T-helper 1 cell (primary cell): ENCODE measurements around the gene EIF2D.
"Not testable (repeated sequence)": the region's sequence is repeated elsewhere in the genome, so short reads cannot be mapped to it uniquely, and the experiment has no call there.

Experiments
- DNase-seq, 5 donors: peaks; one replicate each; pipeline ENCODE4 v3.0.0-alpha.2; 2012 to 2020

Gene EIF2D

DNA sequence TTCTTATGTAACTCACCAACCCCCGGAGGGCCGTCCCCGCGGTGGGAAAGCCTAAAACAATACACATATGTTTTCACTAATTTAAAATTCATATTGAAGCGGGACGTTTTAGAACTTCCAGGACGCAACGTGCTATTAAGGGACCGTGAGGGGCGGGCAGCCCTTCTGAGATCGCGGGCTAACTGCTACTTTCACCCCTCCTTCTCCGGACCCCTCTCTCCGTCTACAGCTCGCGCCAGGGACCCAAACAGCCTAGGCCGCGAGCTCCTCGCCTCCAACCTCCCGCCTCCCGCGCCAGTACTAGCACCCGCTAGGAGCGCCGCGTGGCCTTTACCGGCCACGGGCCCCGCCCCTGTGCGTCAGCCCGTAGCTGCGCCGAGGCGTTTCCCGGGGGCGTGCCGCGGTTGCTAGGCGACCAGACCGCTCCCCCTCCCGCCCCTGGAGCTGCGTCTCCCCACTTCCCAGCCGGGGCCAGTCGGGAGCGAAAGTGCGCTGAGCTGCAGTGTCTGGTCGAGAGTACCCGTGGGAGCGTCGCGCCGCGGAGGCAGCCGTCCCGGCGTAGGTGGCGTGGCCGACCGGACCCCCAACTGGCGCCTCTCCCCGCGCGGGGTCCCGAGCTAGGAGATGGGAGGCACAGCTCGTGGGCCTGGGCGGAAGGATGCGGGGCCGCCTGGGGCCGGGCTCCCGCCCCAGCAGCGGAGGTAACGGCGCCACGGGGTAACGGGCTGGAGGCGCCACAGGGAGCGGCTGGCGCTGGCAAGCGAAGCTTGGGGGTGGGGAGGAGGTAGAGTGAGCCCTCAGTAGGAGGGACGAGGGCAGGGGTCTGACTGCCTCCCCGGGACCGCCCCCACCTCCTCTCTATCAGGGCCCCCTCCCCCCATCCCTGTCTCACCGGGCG lies 23.1 kb upstream of the EIF2D start, which contains the start of gene DYRK3:
Gene DYRK3, plus strand, starts transcription at position 457 of the 898 bp plus-strand sequence. Its CDS starts 168 bp downstream, at position 625.
- DNase-seq, result peak; percentile 81 to 94 (median 86)

DNA sequence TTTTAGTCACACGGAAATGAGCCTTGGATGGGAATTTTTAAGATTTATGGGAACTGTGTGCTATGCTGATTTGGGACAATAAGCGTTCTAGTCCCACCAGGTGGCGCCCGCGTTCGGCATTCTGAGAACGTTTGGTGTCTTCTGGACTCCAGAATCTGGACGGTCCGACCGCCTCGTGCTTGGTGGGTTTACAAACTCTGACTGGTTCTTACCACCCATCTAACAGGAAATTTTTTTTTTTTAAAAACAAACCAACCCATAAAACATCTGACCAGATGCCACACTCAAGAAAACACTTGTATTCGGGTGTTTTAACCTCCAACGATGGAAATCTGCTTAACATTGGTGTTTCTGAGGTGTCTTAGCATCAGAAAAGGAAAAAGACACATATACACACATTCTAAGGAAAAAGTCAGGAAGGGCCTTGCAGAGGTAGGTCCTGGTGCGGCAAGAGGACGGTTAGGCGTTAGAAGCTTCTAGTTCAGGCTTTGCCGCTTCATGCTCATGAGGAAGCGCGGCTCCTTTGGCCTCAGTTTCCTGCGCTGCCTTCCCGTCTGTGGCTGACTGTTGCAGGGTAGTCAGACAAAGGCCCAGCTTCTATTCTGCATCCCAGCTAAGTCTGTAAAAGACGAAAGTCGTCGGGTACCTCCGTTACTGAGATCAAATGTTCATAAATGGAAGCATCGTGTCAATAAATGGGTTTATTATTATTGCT lies 22.3 kb upstream of the EIF2D start:
- DNase-seq, result peak; percentile 55 to 68 (median 62)

DNA sequence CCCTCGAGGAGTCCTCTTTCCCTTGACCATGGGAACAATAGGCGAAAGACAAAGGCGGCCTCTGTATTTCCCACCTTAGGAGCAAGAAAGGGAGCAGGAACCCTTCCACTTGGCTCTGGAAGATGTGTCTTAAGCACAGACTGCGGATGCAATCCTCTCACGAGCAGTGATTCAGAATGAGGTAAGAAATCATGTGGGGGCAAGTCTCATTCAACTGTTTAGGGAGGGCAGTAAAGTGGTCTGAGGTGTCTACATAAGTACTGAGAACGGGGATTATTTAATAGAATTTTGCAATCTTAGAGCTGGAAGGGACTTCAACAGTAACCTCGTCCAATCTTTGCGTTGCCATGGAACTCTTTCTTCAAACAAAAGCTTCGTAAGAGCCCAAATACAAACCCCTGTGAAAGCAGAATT lies 21.4 kb upstream of the EIF2D start:
- DNase-seq, result no peak

DNA sequence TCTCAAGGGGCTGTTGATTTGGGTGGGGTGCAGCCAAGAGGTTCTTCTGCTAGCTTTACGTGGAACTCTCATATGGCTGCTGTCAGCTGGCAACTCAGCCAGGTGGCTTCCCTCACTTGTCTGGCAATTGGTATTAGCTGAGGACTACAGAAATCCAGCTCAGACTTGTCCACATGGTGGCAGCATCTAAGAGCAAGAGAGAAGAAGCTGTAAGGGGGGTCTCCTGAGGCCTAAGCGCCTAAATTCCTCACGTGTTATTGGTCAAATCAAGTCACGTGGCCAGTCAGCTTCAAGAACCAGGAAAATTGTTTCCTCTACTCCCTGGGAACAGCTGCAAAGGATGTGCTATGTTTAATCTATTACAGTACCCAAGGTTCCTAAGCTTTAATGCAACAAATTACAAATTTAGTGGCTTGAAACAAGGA lies 18.8 kb upstream of the EIF2D start:
- DNase-seq, result peak in 1 of 5 donors; percentile 22

DNA sequence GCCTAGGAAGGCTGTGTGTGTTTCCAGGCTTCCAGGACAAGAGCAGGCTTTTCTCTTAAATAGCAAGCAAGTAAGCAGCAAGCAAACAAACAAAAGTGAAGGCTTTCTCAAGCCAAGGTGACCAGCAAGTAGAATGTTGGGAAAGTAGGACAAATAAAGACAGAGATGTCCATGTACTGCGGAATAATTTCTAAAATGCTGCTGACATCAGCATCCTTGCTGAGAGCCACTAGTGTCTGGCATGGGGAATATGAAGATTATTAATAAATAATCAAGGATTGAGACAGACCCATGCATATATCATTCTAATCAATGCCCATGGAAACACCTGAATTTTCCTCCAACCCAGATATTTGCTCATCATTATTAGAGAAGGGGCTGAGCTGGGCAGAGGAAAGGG lies 16.7 kb upstream of the EIF2D start:
- DNase-seq, result no peak

DNA sequence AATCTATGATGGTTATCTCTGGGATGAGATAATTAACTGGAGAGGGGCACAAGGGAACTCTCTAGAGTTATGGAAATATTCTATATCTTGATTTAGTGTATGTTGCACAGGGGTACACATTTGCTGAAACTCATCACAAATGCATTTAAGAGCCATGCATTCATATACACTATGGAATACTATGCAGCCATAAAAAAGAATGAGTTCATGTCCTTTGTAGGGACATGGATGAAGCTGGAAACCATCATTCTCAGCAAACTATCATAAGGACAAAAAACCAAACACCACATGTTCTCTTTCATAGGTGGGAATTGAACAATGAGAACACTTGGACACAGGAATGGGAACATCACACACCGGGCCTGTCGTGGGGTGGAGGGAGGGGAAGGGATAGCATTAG lies 14.1 kb upstream of the EIF2D start:
- DNase-seq, result not testable (repeated sequence)

DNA sequence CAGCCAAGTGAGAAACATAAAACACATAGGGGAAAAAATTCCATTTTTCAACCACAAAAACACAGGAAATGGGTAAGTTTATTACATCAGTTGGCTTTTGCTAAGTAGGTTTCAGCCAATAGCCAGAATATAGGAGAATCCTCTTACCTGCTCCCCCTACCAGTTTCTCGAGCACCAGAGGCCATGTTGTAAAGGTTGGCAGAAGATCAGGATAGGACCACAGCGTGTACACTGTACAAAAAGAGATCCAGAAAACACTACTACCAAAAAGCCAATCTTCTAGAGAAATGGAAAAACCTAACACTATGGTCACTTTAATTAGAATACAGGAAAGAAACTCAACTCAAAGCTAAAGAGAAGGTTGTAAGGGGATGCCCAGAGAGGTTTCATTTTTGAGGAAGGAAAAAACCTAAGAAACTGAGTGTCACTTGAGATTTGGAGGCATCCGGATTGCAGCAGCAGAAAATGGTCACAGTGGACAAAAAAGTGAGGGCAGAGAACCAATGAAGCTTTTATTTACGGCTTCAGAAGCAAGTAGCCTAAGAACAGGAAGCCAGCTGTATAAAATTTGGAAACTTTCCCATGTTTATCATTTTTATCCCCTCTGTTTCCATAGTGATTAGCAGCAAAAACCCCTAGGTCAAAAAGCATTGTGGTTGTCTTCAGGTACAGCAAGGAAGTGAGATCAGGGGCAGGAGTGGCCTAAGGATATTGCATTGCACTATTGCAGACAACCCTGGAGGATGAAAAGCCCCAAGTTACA lies 2.9 kb downstream of the EIF2D start:
- peak in 1 of 5 donors; percentile 43 for DNase-seq

DNA sequence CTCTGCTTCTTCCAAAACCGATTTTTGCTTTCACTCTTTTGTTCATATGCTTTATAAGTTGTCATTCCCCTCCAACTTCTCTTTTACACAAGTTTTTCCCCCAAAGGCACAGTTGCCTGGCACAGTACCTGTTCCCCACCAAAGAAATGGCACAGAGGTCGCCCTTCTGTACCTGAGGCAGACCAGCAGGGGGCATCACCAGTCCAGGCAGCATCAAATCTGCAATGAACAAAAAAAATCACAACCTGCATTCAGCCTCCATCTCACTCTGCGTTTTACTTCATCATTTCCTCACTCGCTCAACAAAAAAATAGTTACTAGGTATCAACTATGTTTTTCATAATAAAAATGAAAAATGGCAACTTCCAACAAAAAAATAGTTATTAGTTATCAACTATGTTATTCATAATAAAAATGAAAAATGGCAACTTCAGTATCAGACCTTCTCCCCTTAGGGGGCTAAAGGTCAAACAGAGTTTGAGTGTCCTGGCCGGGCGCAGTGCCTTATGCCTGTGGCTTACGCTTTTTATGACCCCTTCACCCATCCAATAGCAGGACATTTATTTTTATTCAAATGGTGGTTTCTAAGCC lies 4.1 kb downstream of the EIF2D start:
- peak in 4 of 5 donors; percentile 39 to 61 (median 48) for DNase-seq

DNA sequence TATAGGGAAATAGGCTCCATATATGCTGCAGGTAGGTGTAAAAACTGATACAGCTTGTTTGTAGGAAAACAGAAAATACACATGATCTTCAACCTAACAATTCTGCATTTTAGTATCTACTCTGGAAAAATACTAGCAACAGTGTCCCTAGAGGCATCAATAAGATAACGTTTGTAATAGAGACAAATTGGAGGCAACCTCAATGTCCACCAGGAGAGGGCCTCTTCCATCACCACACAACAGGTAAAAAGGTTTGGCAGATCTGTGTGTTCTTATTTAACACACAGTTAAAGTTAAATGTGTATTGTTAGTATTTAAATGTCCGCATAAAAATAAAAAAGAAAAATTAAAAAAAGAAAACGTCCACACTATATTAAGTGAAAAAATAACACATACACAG lies 5.4 kb downstream of the EIF2D start:
- DNase-seq, result peak in 1 of 5 donors; percentile 35

DNA sequence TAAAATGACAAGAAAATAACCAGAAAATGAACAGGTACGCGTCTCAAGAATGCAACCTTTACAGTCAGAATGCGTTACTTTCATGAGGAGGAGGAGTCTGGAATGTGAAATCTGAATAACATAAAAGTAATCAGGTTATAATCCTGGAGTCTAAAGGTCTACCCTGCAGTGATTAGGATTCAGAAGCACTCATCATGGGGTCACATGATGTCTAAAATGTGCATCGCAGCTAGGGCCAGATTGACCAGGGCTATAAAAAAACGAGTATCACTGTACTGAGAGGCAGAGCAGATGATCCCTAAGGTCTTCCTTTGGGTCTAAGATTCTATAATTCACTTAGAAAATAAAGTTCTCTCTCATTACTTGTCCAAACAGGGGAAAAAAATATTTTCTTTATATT lies 7.4 kb downstream of the EIF2D start:
- DNase-seq, result no peak

DNA sequence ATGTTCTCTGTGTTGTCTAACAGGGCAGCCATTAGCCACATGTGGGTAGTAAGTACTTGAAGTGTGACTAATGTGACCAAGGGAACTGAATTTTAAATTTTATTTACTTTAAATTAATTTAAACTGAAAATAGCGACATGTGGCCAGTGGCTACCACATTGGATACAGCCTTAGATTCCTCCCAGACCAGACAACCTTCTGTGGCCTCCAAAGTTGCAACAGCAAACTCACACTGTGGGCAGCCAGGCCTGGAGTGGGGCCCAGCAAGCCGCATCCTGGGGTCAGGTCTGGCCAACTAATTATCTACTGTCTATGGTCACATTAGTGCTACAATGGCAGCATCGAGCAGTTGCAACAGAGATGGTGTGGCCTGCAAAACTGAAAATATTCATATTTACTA lies 11.7 kb downstream of the EIF2D start:
- no peak for DNase-seq

DNA sequence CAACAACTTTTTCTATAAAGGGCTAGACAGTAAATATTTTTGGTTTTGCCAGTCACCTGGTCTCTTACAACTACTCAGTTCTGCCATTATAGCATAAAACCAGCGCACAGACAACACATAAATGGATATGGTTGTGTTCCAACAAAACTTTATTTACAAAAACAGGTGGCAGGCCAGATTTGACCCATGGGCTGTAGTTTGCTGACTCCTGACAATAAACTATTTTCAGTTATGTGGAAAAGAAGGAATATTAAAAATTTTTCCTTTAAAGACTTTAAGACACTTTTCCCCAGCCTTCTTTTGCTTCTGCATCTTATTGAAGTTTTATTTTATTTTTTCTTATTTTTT lies 16.0 kb downstream of the EIF2D start:
- no peak for DNase-seq

DNA sequence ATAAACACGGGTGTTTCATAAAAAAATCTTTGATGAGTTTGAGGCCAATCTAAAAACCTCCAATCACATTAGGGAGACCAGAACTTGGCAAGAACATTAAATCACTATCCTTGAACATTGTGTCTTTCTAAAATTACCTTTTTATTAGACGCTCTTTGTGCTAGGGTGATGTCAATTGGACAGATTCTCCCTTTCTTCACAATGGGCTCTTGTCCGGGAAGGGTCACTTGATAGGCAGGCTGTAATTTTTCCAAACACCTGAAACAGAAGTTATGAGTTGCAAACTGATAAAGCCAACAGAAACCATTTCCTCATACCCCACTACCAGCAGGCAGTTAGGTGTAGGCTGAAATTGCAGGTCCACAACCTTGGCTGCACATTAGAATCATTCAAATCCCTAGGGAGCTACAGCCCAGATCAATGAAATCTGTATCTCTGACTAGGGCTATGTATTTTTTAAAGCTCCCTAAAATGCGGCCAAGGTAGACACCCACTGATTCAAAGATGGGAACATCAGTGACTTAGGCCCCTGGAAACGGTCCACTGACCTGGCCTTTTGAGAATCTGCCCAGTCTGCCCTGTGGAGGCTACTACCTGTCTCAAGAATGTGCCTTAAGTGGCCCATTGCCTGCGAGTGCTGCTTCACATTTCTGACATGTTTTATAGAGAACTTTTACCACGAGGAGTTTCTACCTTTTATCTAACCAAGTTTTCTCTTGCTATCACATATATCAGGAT lies 16.5 kb downstream of the EIF2D start:
- DNase-seq, result no peak

DNA sequence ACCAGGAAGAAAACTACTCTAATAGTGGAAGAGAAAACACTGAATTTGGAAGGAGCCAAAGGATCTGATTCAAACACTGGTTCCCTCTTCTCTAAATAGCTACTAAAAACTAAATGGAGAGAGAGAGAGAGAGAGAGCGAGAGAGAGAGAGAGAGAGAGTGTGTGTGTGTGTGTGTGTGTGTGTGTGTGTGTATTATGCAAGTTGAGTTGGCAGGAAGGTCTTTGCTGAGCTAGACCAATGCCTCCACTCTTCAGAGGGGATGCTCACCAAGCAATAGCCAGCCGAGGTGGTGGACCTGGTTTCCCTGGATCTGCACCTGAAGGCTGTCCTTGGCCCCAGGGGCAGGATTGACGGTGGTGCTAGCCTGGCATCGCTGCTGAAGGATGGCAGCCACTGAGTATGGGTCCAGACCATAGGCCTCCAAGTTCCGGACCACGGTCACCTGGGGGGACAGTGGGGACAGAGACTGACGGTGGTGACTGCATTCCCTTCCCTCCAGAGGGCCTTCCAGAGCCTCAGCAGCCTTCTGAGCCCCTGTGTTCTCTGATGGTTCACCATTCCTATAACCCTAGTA lies 18.8 kb downstream of the EIF2D start:
- DNase-seq, result no peak

DNA sequence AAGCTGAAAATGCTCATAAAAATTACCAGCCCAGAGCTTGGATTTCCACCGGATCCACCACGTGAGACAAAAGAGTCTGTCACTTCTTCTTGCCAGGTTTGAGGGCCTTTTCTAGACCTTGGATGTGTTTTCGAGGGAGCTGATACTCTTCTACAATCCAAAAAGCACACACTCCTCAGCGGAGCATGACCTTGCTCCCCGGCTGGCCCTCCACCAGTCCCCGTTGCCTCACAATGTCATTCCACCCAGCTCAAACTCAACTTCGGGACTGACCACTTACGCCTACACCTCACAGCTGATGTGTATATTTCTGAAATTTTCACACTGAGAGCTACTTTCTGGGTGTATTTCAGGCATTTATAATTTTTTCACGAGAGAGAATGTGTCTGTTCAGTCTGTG lies 20.6 kb downstream of the EIF2D start:
- DNase-seq, result no peak

DNA sequence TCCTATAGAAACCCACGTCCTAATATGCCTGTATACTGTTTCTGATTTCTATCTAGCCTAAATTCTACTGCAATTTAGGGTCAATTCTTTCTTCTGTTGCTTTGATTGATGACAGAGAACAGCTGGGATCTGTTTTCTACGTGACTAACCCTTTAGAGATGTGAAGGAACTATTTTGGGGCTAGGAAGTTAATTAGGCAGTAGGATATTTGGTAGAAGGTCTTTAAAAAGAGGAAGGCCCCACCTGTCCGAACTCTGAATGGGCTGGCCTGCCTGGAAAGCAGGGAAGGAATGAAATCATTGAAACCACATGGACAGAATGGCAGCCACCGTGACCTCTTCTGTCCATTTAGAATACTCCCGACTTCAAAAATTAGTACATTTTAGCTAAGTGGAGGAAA lies 21.0 kb downstream of the EIF2D start:
- no peak for DNase-seq

DNA sequence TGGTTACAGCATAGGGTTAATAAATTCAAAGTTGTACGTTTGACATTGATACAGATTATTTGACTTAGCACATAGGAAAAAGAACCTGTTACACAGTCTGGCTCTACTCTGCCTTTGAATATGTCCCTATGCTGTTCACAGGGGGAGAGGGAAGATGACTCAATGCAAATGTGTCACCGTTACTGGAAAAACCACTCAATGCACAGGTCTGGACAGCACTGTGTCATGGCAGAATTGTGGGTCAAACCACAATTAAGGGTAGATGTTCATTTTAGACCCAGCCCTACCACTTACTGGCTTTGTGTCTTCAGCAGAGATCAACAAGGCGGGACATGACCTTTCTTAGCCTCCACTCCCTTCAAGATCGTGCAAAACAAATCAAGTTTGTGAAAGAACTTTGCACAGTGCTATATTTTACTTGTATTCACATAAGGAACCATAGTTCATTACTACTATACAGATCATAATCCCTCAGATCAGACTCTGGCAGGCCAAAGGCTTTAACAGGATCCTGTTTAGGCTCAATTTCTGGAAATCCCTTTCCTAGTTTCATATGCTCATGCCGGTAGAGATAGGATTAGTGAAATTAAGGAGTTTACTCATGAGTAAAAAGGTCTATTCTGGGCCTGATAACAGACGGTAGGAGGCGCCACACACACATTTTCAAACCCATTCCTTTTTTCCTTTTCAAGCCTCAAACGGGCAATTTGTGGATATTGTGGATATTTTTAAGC lies 22.1 kb downstream of the EIF2D start:
- DNase-seq, result peak in 1 of 5 donors; percentile 95

DNA sequence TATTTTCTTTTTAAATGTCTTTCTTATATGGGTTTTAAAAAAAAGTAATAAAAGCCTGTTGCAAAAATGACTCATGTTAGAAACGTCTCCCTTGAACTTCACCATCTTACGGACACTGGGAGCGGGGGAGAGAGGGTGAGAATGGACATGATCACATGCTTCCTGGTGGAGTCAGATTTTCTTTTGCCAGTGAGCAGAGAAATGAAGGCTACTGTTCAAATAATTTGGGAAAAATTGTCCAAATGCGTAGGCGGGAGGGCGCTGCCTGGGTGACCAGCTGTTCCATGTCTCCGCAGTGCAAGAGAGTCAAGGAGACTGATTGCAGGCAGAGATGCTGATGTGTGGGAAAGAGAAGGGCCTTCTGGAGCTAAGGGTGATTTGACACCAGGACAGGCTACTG lies 23.1 kb downstream of the EIF2D start:
- no peak for DNase-seq

DNA sequence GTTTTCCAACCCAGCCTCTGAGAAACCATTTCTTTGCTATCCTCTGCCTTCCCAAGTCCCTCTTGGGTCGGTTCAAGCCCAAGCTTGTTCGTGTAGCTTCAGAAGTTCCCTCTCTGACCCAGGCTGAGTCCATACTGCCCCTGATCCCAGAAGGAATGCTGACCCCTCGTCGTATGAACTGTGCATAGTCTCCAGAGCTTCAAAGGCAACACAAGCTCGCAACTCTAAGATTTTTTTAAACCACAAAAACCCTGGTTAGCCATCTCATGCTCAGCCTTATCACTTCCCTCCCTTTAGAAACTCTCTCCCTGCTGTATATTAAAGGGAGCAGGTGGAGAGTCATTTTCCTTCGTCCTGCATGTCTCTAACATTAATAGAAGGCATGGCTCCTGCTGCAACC lies 23.8 kb downstream of the EIF2D start:
- no peak for DNase-seq

DNA sequence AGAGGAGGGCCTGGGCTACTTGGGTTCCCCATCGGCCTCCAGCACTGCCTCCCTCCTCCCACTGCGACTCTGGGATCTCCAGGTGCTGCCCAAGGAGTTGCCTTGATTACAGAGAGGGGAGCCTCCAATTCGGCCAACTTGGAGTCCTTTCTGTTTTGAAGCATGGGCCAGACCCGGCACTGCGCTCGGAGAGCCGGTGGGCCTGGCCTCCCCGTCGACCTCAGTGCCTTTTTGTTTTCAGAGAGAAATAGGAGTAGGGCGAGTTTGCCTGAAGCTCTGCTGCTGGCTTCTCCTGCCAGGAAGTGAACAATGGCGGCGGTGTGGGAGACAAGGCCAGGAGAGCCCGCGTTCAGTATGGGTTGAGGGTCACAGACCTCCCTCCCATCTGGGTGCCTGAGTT lies 24.4 kb downstream of the EIF2D start:
- DNase-seq, result no peak
